ENCODE data around the gene VAPA.

GRCh38 chr18:9867071-9867594 is 46.7 kb upstream of the VAPA start:
- no peak for TF ChIP-seq FOXM1 (IDR thresholded peaks at IDR 0.05; ENCODE audit: borderline replicate concordance)
- no peak for TF ChIP-seq BHLHE40 (IDR thresholded peaks at IDR 0.05; ENCODE audit: borderline replicate concordance)
- no peak for TF ChIP-seq SP1 (IDR thresholded peaks at IDR 0.05)
- TF ChIP-seq TARDBP (IDR thresholded peaks at IDR 0.05) = no peak
- no peak for TF ChIP-seq FOXK2 (IDR thresholded peaks at IDR 0.05)
- TF ChIP-seq SUZ12 (IDR thresholded peaks at IDR 0.05) = no peak
- no peak for TF ChIP-seq PKNOX1 (IDR thresholded peaks at IDR 0.05)

All from HEK293T (cell line).